HG02588 (cell line): ENCODE results near the gene ECT2L.

ENCODE experiments used
- ATAC-seq: cut with Tn5 transposase; IDR thresholded peaks from one replicate; pipeline ENCODE4 v1.9.1; 2021; ENCODE audit warnings: mild to moderate bottlenecking, moderate library complexity; ENCODE audit not compliant: unreplicated experiment

The ECT2L gene

GRCh38 chr6:138803331-138803730 lies 7.4 kb downstream of the ECT2L start:
- ATAC-seq: no peak

GRCh38 chr6:138803861-138804260 lies 8.0 kb downstream of the ECT2L start:
- ATAC-seq: no peak

- ATAC-seq: no peak
These were observed 9.3 kb downstream of the ECT2L start for GRCh38 chr6:138805016-138805765.

- ATAC-seq: no peak
These were observed 11.0 kb downstream of the ECT2L start for GRCh38 chr6:138806889-138807288.

- ATAC-seq: no peak
These were observed 13.8 kb downstream of the ECT2L start for GRCh38 chr6:138809677-138810076.

GRCh38 chr6:138811866-138812265 lies 16.0 kb downstream of the ECT2L start:
- ATAC-seq: no peak

- no peak for ATAC-seq
These were observed 18.4 kb downstream of the ECT2L start for GRCh38 chr6:138814179-138814834.

GRCh38 chr6:138815221-138815620 lies 19.3 kb downstream of the ECT2L start:
- no peak for ATAC-seq

- peak; percentile 56 for ATAC-seq
These were observed 20.1 kb downstream of the ECT2L start for GRCh38 chr6:138815797-138816528.

- ATAC-seq: no peak
These were observed 21.9 kb downstream of the ECT2L start for GRCh38 chr6:138817799-138818198.

- peak; percentile 65 for ATAC-seq
These were observed 22.8 kb downstream of the ECT2L start for GRCh38 chr6:138818496-138819194.

- ATAC-seq: no peak
These were observed 25.6 kb downstream of the ECT2L start for GRCh38 chr6:138821519-138821918.

- ATAC-seq: no peak
These were observed 28.7 kb downstream of the ECT2L start for GRCh38 chr6:138824482-138825144.

- ATAC-seq: no peak
These were observed 34.4 kb downstream of the ECT2L start for GRCh38 chr6:138830248-138830647.

- no peak for ATAC-seq
These were observed 36.3 kb downstream of the ECT2L start for GRCh38 chr6:138832182-138832581.

- ATAC-seq: no peak
These were observed 38.1 kb downstream of the ECT2L start for GRCh38 chr6:138833816-138834539.

GRCh38 chr6:138837246-138837645 lies 41.4 kb downstream of the ECT2L start:
- ATAC-seq: no peak

- no peak for ATAC-seq
These were observed 48.3 kb downstream of the ECT2L start for GRCh38 chr6:138844192-138844591.

- no peak for ATAC-seq
These were observed 52.0 kb downstream of the ECT2L start for GRCh38 chr6:138847884-138848283.

- no peak for ATAC-seq
These were observed 52.6 kb downstream of the ECT2L start for GRCh38 chr6:138848461-138848860.
